Trophoblast cell (in vitro differentiated cells and primary cell): Measurements from ENCODE around the gene ZNF30.

Experiments
- DNase-seq, 2 donors: peaks; one replicate each; pipeline ENCODE4 v3.0.0-alpha.2; 2016
- H2AFZ ChIP-seq: 2 replicates; pipeline ENCODE4 v1.6.1; 2013; ENCODE audit warnings: low read length, moderate library complexity, mild to moderate bottlenecking; ENCODE audit not compliant: insufficient read depth, poor library complexity
- H2AK5ac ChIP-seq: 2 replicates; pipeline ENCODE4 v1.6.1; 2013; ENCODE audit warnings: mild to moderate bottlenecking, low read length
- H2BK120ac ChIP-seq: 2 replicates; pipeline ENCODE4 v1.6.1; 2013; ENCODE audit warnings: low read length, mild to moderate bottlenecking, moderate library complexity; ENCODE audit not compliant: insufficient read depth, poor library complexity
- H2BK12ac ChIP-seq: 2 replicates; pipeline ENCODE4 v1.6.1; 2013; ENCODE audit warnings: mild to moderate bottlenecking, low read length, moderate library complexity
- H2BK5ac ChIP-seq: 2 replicates; pipeline ENCODE4 v1.6.1; 2013; ENCODE audit warnings: low read length, low read depth, moderate library complexity, mild to moderate bottlenecking; ENCODE audit not compliant: poor library complexity
- H3K14ac ChIP-seq: 2 replicates; pipeline ENCODE4 v1.6.1; 2013; ENCODE audit warnings: mild to moderate bottlenecking, low read length
- H3K18ac ChIP-seq: 2 replicates; pipeline ENCODE4 v1.6.1; 2013; ENCODE audit warnings: mild to moderate bottlenecking, low read length
- H3K23ac ChIP-seq: 2 replicates; pipeline ENCODE4 v1.6.1; 2013; ENCODE audit warnings: low read length
- H3K27ac ChIP-seq: 2 replicates; pipeline ENCODE4 v1.5.1; 2013; ENCODE audit warnings: low read depth, mild to moderate bottlenecking, inconsistent platforms, low read length, moderate library complexity
- H3K27me3 ChIP-seq: 2 replicates; pipeline ENCODE4 v1.6.1; 2013; ENCODE audit warnings: inconsistent platforms, mild to moderate bottlenecking, low read length, moderate library complexity; ENCODE audit not compliant: insufficient read depth
- H3K36me3 ChIP-seq, 2 experiments: 1 replicate in 1 of 2; 2 replicates in 1 of 2; pipeline ENCODE4 v1.6.1; 2013; ENCODE audit warnings: low read length in 2 of 2, mild to moderate bottlenecking in 2 of 2, moderate library complexity in 1 of 2; ENCODE audit not compliant: insufficient read depth in 2 of 2, control insufficient read depth in 1 of 2
- H3K4ac ChIP-seq: 2 replicates; pipeline ENCODE4 v1.6.1; 2013; ENCODE audit warnings: low read depth, mild to moderate bottlenecking, low read length, moderate library complexity
- H3K4me1 ChIP-seq, 2 experiments: 1 replicate in 1 of 2; 2 replicates in 1 of 2; pipeline ENCODE4 v1.6.1; 2013; ENCODE audit warnings: low read length in 2 of 2, mild to moderate bottlenecking in 2 of 2, moderate library complexity in 1 of 2; ENCODE audit not compliant: insufficient read depth in 2 of 2, control insufficient read depth in 1 of 2
- H3K4me2 ChIP-seq: 2 replicates; pipeline ENCODE4 v1.6.1; 2013; ENCODE audit warnings: inconsistent platforms, mild to moderate bottlenecking, low read length, moderate library complexity
- H3K4me3 ChIP-seq: 2 replicates; pipeline ENCODE4 v1.5.1; 2013; ENCODE audit warnings: mild to moderate bottlenecking, low read depth, low read length, inconsistent platforms
- H3K79me1 ChIP-seq: one replicate; pipeline ENCODE4 v1.6.1; 2013; ENCODE audit warnings: low read length
- H3K79me2 ChIP-seq: 2 replicates; pipeline ENCODE4 v1.6.1; 2013; ENCODE audit warnings: low read length, mild to moderate bottlenecking; ENCODE audit not compliant: control insufficient read depth, insufficient read depth, poor library complexity
- H3K9ac ChIP-seq: 2 replicates; pipeline ENCODE4 v1.6.1; 2013; ENCODE audit warnings: mild to moderate bottlenecking, low read length
- H3K9me3 ChIP-seq: 2 replicates; pipeline ENCODE4 v1.6.1; 2013; ENCODE audit warnings: low read depth, mild to moderate bottlenecking, control low read depth, inconsistent platforms, low read length; ENCODE audit not compliant: insufficient read depth
- H4K12ac ChIP-seq: 2 replicates; pipeline ENCODE4 v1.6.1; 2013; ENCODE audit warnings: low read depth, mild to moderate bottlenecking, low read length, moderate library complexity
- H4K8ac ChIP-seq: 2 replicates; pipeline ENCODE4 v1.6.1; 2013; ENCODE audit warnings: low read depth, mild to moderate bottlenecking, low read length, moderate library complexity
- H4K91ac ChIP-seq: one replicate; pipeline ENCODE4 v1.6.1; 2013; ENCODE audit warnings: low read depth, mild to moderate bottlenecking, low read length, moderate library complexity
- WGBS: extraction: QIAGEN DNeasy Blood & Tissue Kit; methylation state at CpG from one replicate; pipeline ENCODE4 v1.1.7; 2013; ENCODE audit warnings: missing lambda C conversion rate; ENCODE audit not compliant: insufficient read length, insufficient coverage; ENCODE audit errors: extremely low coverage; 5-methylcytosine and 5-hydroxymethylcytosine counted together

Gene ZNF30

DNA sequence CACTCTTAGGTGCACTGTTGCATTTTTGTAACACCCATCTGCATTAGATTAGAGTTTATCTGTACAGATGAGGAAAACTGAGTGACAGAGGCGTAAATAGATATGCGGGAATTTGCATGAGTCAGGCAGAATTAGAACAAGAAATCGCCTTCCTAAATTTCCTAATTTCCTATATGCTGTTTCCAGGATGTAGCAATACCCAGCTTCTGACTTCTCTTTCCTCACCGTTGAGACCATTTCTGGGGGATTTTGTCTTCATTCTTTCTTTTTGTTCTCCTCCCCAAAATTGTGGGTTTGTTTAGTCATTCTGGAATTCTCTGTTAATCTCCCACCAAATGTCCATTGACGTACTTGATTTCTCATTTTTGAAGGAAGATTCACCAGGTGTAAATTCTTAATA, 47.9 kb downstream of the ZNF30 start:
- Histone ChIP-seq H2AFZ (no peak overlapping the region), H3K4me3 (no peak overlapping the region), H3K14ac (no peak overlapping the region), H3K9ac (no peak overlapping the region), H3K23ac (no peak overlapping the region), H3K18ac (no peak overlapping the region), H2AK5ac (no peak overlapping the region), H4K8ac (no peak overlapping the region), H3K4me1 (no peaks in the 10 kb centered on the region), H3K36me3 (no peaks in the 10 kb centered on the region), H3K79me1 (no peaks in the 10 kb centered on the region), H4K91ac (no peak overlapping the region), H2BK5ac (no peak overlapping the region), H3K9me3 (peaks cover 13% of the 10 kb centered on the region), H3K4ac (no peak overlapping the region), H3K4me2 (no peak overlapping the region), H3K27me3 (no peaks in the 10 kb centered on the region), H3K79me2 (no peaks in the 10 kb centered on the region), H2BK120ac (no peak overlapping the region), H2BK12ac (no peak overlapping the region), H3K27ac (no peak overlapping the region), H4K12ac (no peak overlapping the region)
- peak in 1 of 2 donors; percentile 39 for DNase-seq
- WGBS = no CpG with 5 or more reads among the region's 5 CpGs

DNA sequence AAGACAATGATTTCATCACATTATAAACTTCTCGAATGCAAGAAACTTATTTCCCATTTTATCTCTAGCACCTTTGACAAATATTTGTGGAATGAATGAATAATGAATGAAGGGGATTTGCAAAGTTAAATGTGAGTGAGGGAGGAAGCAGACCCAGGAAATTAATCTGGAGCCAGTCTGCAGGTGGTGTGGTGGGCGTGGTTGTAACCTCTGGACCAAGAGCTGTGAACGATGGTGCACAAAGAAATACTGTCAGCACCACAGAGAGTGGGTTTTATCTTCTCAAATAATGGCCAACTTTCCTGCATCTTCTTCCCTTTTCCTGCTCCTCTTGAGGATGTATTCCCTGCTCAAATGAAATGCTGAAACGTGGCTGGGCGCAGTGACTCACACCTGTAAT, 48.4 kb downstream of the ZNF30 start:
- DNase-seq = no peak
- no peak overlapping the region for H2BK12ac ChIP-seq
- H3K27ac ChIP-seq = no peak overlapping the region
- H3K79me2 ChIP-seq = no peaks in the 10 kb centered on the region
- no peak overlapping the region for H4K12ac ChIP-seq
- no peak overlapping the region for H3K4ac ChIP-seq
- H3K9ac ChIP-seq = no peak overlapping the region
- no peak overlapping the region for H2AFZ ChIP-seq
- no peak overlapping the region for H3K14ac ChIP-seq
- H2BK120ac ChIP-seq = no peak overlapping the region
- H3K23ac ChIP-seq = no peak overlapping the region
- WGBS = no CpG with 5 or more reads among the region's 5 CpGs
- H2AK5ac ChIP-seq = no peak overlapping the region
- H3K27me3 ChIP-seq = no peaks in the 10 kb centered on the region
- no peak overlapping the region for H3K4me2 ChIP-seq
- no peak overlapping the region for H3K18ac ChIP-seq
- no peak overlapping the region for H2BK5ac ChIP-seq
- H3K79me1 ChIP-seq = no peaks in the 10 kb centered on the region
- H3K4me1 ChIP-seq = no peaks in the 10 kb centered on the region
- peaks cover 11% of the 10 kb centered on the region for H3K9me3 ChIP-seq
- H4K91ac ChIP-seq = no peak overlapping the region
- H3K4me3 ChIP-seq = no peak overlapping the region
- H3K36me3 ChIP-seq = no peaks in the 10 kb centered on the region
- no peak overlapping the region for H4K8ac ChIP-seq

DNA sequence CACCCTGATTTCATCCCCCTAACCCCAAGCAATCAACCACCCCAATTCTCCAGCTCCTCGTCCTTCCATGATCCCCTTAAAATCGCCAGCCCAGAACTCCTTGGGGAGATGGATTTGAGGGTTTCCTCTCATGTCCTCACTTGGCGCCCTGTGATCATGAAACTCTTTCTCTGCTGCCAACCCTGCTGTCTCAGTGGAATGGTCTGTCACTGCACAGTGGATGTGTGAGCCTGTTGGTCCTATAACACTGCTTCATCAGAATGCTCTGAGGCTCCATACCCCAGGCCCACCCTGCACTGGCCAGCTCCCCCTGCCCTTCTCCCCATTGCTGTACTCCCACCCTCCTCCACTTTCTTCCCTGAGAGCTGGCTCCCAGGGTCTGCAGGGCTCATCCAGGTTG, 49.9 kb downstream of the ZNF30 start:
- Histone ChIP-seq H4K8ac (no peak overlapping the region), H3K4me3 (no peak overlapping the region), H3K9ac (no peak overlapping the region), H3K14ac (no peak overlapping the region), H3K4ac (no peak overlapping the region), H2AK5ac (no peak overlapping the region), H4K12ac (no peak overlapping the region), H3K4me1 (no peaks in the 10 kb centered on the region), H3K18ac (no peak overlapping the region), H3K79me1 (no peaks in the 10 kb centered on the region), H3K36me3 (no peaks in the 10 kb centered on the region), H4K91ac (no peak overlapping the region), H3K27ac (no peak overlapping the region), H3K79me2 (no peaks in the 10 kb centered on the region), H2BK5ac (no peak overlapping the region), H2AFZ (no peak overlapping the region), H2BK12ac (no peak overlapping the region), H3K9me3 (peaks cover 6% of the 10 kb centered on the region), H3K27me3 (no peaks in the 10 kb centered on the region), H3K23ac (no peak overlapping the region), H2BK120ac (no peak overlapping the region), H3K4me2 (no peak overlapping the region)
- no CpG with 5 or more reads among the region's 3 CpGs for WGBS
- DNase-seq = no peak

DNA sequence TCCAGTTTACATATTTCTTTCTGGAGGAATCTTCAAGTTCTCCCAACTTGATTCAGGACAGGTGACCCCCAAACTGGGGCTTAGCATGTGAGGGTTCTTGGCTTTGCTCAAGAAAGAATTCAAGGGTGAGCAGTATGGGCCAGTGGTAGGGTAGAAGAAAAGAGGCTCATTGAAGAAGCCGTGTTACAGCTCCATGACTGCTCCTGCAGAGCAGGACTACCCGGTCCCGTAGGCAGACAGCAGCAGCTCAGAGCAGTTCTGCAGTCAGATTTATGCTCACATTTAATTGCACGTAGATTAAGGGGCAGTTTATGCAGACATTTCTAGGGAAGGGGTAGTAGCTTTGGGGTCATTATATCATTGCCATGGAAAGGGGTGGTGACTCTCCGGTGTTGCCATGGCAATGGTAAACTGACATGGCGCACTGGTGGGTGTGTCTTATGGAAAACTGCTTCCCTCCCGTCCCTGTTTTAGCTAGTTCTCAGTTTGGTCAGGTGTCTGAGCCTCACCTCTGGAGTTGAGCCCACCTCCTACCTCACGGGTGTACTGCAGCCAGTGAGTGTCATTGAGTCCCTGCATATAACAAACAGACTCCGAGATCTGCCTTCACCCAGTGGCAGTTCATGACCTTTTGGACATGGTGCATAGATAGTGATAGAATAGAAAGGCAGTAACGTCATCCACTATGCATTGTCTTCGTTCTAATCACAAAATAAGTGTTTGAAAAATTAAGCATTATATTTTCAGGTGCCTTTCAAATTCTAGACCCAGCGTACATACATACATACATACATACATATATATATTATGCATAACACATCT, 53.3 kb downstream of the ZNF30 start:
- Histone ChIP-seq H3K9me3 (peaks cover 6% of the 10 kb centered on the region), H4K91ac (no peak overlapping the region), H2BK5ac (no peak overlapping the region), H3K9ac (no peak overlapping the region), H2AK5ac (no peak overlapping the region), H4K12ac (no peak overlapping the region), H4K8ac (no peak overlapping the region), H3K36me3 (no peaks in the 10 kb centered on the region), H3K27me3 (no peaks in the 10 kb centered on the region), H2BK120ac (no peak overlapping the region), H3K4ac (no peak overlapping the region), H2BK12ac (no peak overlapping the region), H3K79me2 (no peaks in the 10 kb centered on the region), H3K27ac (no peak overlapping the region), H3K4me1 (no peaks in the 10 kb centered on the region), H3K4me3 (no peak overlapping the region), H2AFZ (no peak overlapping the region), H3K79me1 (no peaks in the 10 kb centered on the region), H3K4me2 (no peak overlapping the region), H3K23ac (no peak overlapping the region), H3K14ac (no peak overlapping the region), H3K18ac (no peak overlapping the region)
- WGBS = no CpG with 5 or more reads among the region's 12 CpGs
- DNase-seq = no peak
